ENCODE results near the gene C1S. TPM values are rescaled to one million over a fixed set of nuclear protein-coding genes. Genes with fewer than 3 reads are reported as not detected.

Gene C1S
- total and polyA plus RNA-seq, 2 donors, result 74.2 to 196 TPM

- Histone ChIP-seq H3K27ac (ENCODE audit: low read depth in 1 of 2, low read length in 1 of 2) (peak within 1 kb of the TSS; percentile 91 to 94), H3K27me3 (ENCODE audit: control insufficient read depth in 2 of 2, insufficient read depth in 1 of 2, low read length in 1 of 2) (no peaks in the 10 kb centered on the region), H3K9me3 (ENCODE audit: control insufficient read depth in 2 of 2, insufficient read depth in 1 of 2, low read length in 1 of 2) (no peaks in the 10 kb centered on the region), H3K36me3 (ENCODE audit: control insufficient read depth in 2 of 2, insufficient read depth in 2 of 2, low read length in 1 of 2) (peaks cover 0 to under 1% of the 10 kb centered on the region in 2 donors), H3K4me1 (ENCODE audit: control insufficient read depth in 2 of 2, insufficient read depth in 2 of 2, low read length in 2 of 2) (peaks cover 15 to 31% of the 10 kb centered on the region in 2 donors), H3K4me3 (ENCODE audit: low read length in 2 of 2) (peak within 1 kb of the TSS; percentile 63 to 75)
- 14% methylated on average over 23 of the region's 23 CpGs for WGBS
- DNase-seq (ENCODE audit: low read depth in 6 of 9, low spot score in 9 of 9), result peak in 8 of 9 donors; percentile 48 to 83 (median 63)
Observed at GRCh38 chr12:7108796-7109571, 48.5 kb downstream of the C1S start, which contains the start of gene C1RL. TSS of gene C1RL (minus strand) at chr12:7109214. CDS start at chr12:7109180, 34 bp downstream.

GRCh38 chr12:7109572-7109920 lies 49.0 kb downstream of the C1S start:
- no peaks in the 10 kb centered on the region for H3K27me3 ChIP-seq (ENCODE audit: control insufficient read depth in 2 of 2, insufficient read depth in 1 of 2, low read length in 1 of 2)
- no peak for DNase-seq (ENCODE audit: low read depth in 6 of 9, low spot score in 9 of 9)
- no peaks in the 10 kb centered on the region for H3K9me3 ChIP-seq (ENCODE audit: control insufficient read depth in 2 of 2, insufficient read depth in 1 of 2, low read length in 1 of 2)
- peak overlapping the region; percentile 9 to 30 for H3K27ac ChIP-seq (ENCODE audit: low read depth in 1 of 2, low read length in 1 of 2)
- peak overlapping the region; percentile 63 to 75 for H3K4me3 ChIP-seq (ENCODE audit: low read length in 2 of 2)
- peaks cover 15 to 31% of the 10 kb centered on the region in 2 donors for H3K4me1 ChIP-seq (ENCODE audit: control insufficient read depth in 2 of 2, insufficient read depth in 2 of 2, low read length in 2 of 2)
- peaks cover 0 to 4% of the 10 kb centered on the region in 2 donors for H3K36me3 ChIP-seq (ENCODE audit: control insufficient read depth in 2 of 2, insufficient read depth in 2 of 2, low read length in 1 of 2)
- 82% methylated on average over 5 of the region's 5 CpGs for WGBS

GRCh38 chr12:7110661-7111060 lies 50.1 kb downstream of the C1S start:
- H3K27ac ChIP-seq (ENCODE audit: low read depth in 1 of 2, low read length in 1 of 2), result no peak overlapping the region
- WGBS, result 96% methylated on average over 5 of the region's 5 CpGs

GRCh38 chr12:7112041-7112440 lies 51.5 kb downstream of the C1S start:
- H3K36me3 ChIP-seq (ENCODE audit: control insufficient read depth in 2 of 2, insufficient read depth in 2 of 2, low read length in 1 of 2), result peaks cover 0 to 6% of the 10 kb centered on the region in 2 donors
- H3K4me1 ChIP-seq (ENCODE audit: control insufficient read depth in 2 of 2, insufficient read depth in 2 of 2, low read length in 2 of 2), result peaks cover 15 to 30% of the 10 kb centered on the region in 2 donors
- no peak overlapping the region for H3K4me3 ChIP-seq (ENCODE audit: low read length in 2 of 2)
- H3K27ac ChIP-seq (ENCODE audit: low read depth in 1 of 2, low read length in 1 of 2), result no peak overlapping the region
- no peaks in the 10 kb centered on the region for H3K9me3 ChIP-seq (ENCODE audit: control insufficient read depth in 2 of 2, insufficient read depth in 1 of 2, low read length in 1 of 2)
- H3K27me3 ChIP-seq (ENCODE audit: control insufficient read depth in 2 of 2, insufficient read depth in 1 of 2, low read length in 1 of 2), result no peaks in the 10 kb centered on the region
- WGBS, result 93% methylated on average over 4 of the region's 4 CpGs
- DNase-seq (ENCODE audit: low read depth in 6 of 9, low spot score in 9 of 9), result no peak

More at GRCh38 chr12:7110661-7111060, 50.1 kb downstream of the C1S start:
- no peak overlapping the region for H3K4me3 ChIP-seq (ENCODE audit: low read length in 2 of 2)
- H3K4me1 ChIP-seq (ENCODE audit: control insufficient read depth in 2 of 2, insufficient read depth in 2 of 2, low read length in 2 of 2), result peaks cover 15 to 31% of the 10 kb centered on the region in 2 donors
- no peak for DNase-seq (ENCODE audit: low read depth in 6 of 9, low spot score in 9 of 9)
- H3K27me3 ChIP-seq (ENCODE audit: control insufficient read depth in 2 of 2, insufficient read depth in 1 of 2, low read length in 1 of 2), result no peaks in the 10 kb centered on the region
- H3K36me3 ChIP-seq (ENCODE audit: control insufficient read depth in 2 of 2, insufficient read depth in 2 of 2, low read length in 1 of 2), result peaks cover 0 to 4% of the 10 kb centered on the region in 2 donors
- no peaks in the 10 kb centered on the region for H3K9me3 ChIP-seq (ENCODE audit: control insufficient read depth in 2 of 2, insufficient read depth in 1 of 2, low read length in 1 of 2)

GRCh38 chr12:7113389-7113871 lies 52.9 kb downstream of the C1S start:
- H3K4me3 ChIP-seq (ENCODE audit: low read length in 2 of 2), result no peak overlapping the region
- DNase-seq (ENCODE audit: low read depth in 6 of 9, low spot score in 9 of 9), result peak in 5 of 9 donors; percentile 41 to 74 (median 56)
- no peaks in the 10 kb centered on the region for H3K27me3 ChIP-seq (ENCODE audit: control insufficient read depth in 2 of 2, insufficient read depth in 1 of 2, low read length in 1 of 2)
- H3K27ac ChIP-seq (ENCODE audit: low read depth in 1 of 2, low read length in 1 of 2), result no peak overlapping the region
- H3K9me3 ChIP-seq (ENCODE audit: control insufficient read depth in 2 of 2, insufficient read depth in 1 of 2, low read length in 1 of 2), result no peaks in the 10 kb centered on the region
- peaks cover 0 to 12% of the 10 kb centered on the region in 2 donors for H3K36me3 ChIP-seq (ENCODE audit: control insufficient read depth in 2 of 2, insufficient read depth in 2 of 2, low read length in 1 of 2)
- peaks cover 9 to 18% of the 10 kb centered on the region in 2 donors for H3K4me1 ChIP-seq (ENCODE audit: control insufficient read depth in 2 of 2, insufficient read depth in 2 of 2, low read length in 2 of 2)
- WGBS, result 70% methylated on average over 5 of the region's 5 CpGs

- H3K36me3 ChIP-seq (ENCODE audit: control insufficient read depth in 2 of 2, insufficient read depth in 2 of 2, low read length in 1 of 2), result peaks cover 0 to 12% of the 10 kb centered on the region in 2 donors
- no peaks in the 10 kb centered on the region for H3K9me3 ChIP-seq (ENCODE audit: control insufficient read depth in 2 of 2, insufficient read depth in 1 of 2, low read length in 1 of 2)
- no peak for DNase-seq (ENCODE audit: low read depth in 6 of 9, low spot score in 9 of 9)
- H3K4me3 ChIP-seq (ENCODE audit: low read length in 2 of 2), result no peak overlapping the region
- peaks cover 5 to 16% of the 10 kb centered on the region in 2 donors for H3K4me1 ChIP-seq (ENCODE audit: control insufficient read depth in 2 of 2, insufficient read depth in 2 of 2, low read length in 2 of 2)
- H3K27ac ChIP-seq (ENCODE audit: low read depth in 1 of 2, low read length in 1 of 2), result peak overlapping the region in 1 of 2 donors; percentile 13
- 96% methylated on average over 11 of the region's 11 CpGs for WGBS
- no peaks in the 10 kb centered on the region for H3K27me3 ChIP-seq (ENCODE audit: control insufficient read depth in 2 of 2, insufficient read depth in 1 of 2, low read length in 1 of 2)
Observed at GRCh38 chr12:7114008-7114407, 53.5 kb downstream of the C1S start.

- 97% methylated on average over 6 of the region's 6 CpGs for WGBS
- Histone ChIP-seq H3K27ac (ENCODE audit: low read depth in 1 of 2, low read length in 1 of 2) (no peak overlapping the region), H3K4me1 (ENCODE audit: control insufficient read depth in 2 of 2, insufficient read depth in 2 of 2, low read length in 2 of 2) (peaks cover 0 to 9% of the 10 kb centered on the region in 2 donors), H3K27me3 (ENCODE audit: control insufficient read depth in 2 of 2, insufficient read depth in 1 of 2, low read length in 1 of 2) (no peaks in the 10 kb centered on the region), H3K36me3 (ENCODE audit: control insufficient read depth in 2 of 2, insufficient read depth in 2 of 2, low read length in 1 of 2) (peaks cover 0 to 12% of the 10 kb centered on the region in 2 donors), H3K9me3 (ENCODE audit: control insufficient read depth in 2 of 2, insufficient read depth in 1 of 2, low read length in 1 of 2) (no peaks in the 10 kb centered on the region), H3K4me3 (ENCODE audit: low read length in 2 of 2) (no peak overlapping the region)
- no peak for DNase-seq (ENCODE audit: low read depth in 6 of 9, low spot score in 9 of 9)
Observed at GRCh38 chr12:7114851-7115250, 54.3 kb downstream of the C1S start.

- Histone ChIP-seq H3K36me3 (ENCODE audit: control insufficient read depth in 2 of 2, insufficient read depth in 2 of 2, low read length in 1 of 2) (peaks cover 0 to 12% of the 10 kb centered on the region in 2 donors), H3K27ac (ENCODE audit: low read depth in 1 of 2, low read length in 1 of 2) (no peak overlapping the region), H3K4me3 (ENCODE audit: low read length in 2 of 2) (no peak overlapping the region), H3K4me1 (ENCODE audit: control insufficient read depth in 2 of 2, insufficient read depth in 2 of 2, low read length in 2 of 2) (peaks cover 0 to 11% of the 10 kb centered on the region in 2 donors), H3K27me3 (ENCODE audit: control insufficient read depth in 2 of 2, insufficient read depth in 1 of 2, low read length in 1 of 2) (no peaks in the 10 kb centered on the region), H3K9me3 (ENCODE audit: control insufficient read depth in 2 of 2, insufficient read depth in 1 of 2, low read length in 1 of 2) (no peaks in the 10 kb centered on the region)
- WGBS, result 96% methylated on average over 3 of the region's 3 CpGs
- DNase-seq (ENCODE audit: low read depth in 6 of 9, low spot score in 9 of 9), result no peak
Observed at GRCh38 chr12:7116196-7116595, 55.7 kb downstream of the C1S start.

GRCh38 chr12:7116916-7117315 lies 56.4 kb downstream of the C1S start:
- Histone ChIP-seq H3K9me3 (ENCODE audit: control insufficient read depth in 2 of 2, insufficient read depth in 1 of 2, low read length in 1 of 2) (no peaks in the 10 kb centered on the region), H3K4me3 (ENCODE audit: low read length in 2 of 2) (no peak overlapping the region), H3K36me3 (ENCODE audit: control insufficient read depth in 2 of 2, insufficient read depth in 2 of 2, low read length in 1 of 2) (peaks cover 0 to 12% of the 10 kb centered on the region in 2 donors), H3K27ac (ENCODE audit: low read depth in 1 of 2, low read length in 1 of 2) (no peak overlapping the region), H3K4me1 (ENCODE audit: control insufficient read depth in 2 of 2, insufficient read depth in 2 of 2, low read length in 2 of 2) (peaks cover 0 to 16% of the 10 kb centered on the region in 2 donors), H3K27me3 (ENCODE audit: control insufficient read depth in 2 of 2, insufficient read depth in 1 of 2, low read length in 1 of 2) (no peaks in the 10 kb centered on the region)
- WGBS, result 97% methylated on average over 9 of the region's 9 CpGs
- no peak for DNase-seq (ENCODE audit: low read depth in 6 of 9, low spot score in 9 of 9)
